ENCODE data around the gene UBL4B. TPM values are rescaled to one million over a fixed set of nuclear protein-coding genes. Genes with fewer than 3 reads are reported as not detected.

Gene UBL4B
- total RNA-seq, 1 donor from 2014 or later: 1.0 TPM

DNA sequence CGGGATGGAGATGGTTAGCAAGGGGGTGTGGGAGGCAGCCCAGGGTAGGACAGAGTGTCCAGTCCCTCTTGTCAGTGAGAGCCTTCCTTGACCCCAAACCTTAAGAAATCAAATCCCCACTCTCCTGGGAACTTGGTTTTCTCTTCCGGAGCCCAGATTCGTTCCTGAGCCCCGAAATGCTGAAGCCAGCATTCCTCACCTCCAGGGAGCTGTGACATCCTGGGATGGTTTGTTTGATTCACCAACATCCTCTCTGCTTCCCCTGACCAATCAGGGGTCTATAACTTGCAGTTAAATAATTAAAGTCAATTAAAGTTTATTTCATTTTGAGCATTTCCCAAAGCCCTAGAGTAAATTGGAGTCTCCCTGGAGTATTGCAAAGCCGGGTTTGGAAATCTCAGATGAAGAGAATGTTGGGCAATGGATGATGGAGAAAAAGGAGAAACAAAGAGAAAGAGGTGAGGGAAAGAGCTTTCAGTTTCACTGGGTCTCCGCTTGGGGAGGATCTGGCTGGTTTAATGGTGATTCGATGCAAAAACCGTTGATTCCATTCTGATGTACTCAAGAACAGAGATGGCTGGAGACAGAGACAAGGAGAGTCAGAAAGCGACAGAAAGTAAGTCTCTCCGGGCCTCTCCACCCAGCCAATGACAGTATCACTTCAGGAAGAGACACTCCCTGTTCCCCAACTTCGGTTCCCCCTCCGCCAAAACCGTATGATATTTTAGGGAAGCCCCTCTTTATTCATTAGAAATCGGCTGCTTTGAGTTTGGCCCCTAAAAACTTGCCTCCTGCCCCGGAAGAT is 29.0 kb upstream of the UBL4B start:
- TF ChIP-seq, protein P1, sequence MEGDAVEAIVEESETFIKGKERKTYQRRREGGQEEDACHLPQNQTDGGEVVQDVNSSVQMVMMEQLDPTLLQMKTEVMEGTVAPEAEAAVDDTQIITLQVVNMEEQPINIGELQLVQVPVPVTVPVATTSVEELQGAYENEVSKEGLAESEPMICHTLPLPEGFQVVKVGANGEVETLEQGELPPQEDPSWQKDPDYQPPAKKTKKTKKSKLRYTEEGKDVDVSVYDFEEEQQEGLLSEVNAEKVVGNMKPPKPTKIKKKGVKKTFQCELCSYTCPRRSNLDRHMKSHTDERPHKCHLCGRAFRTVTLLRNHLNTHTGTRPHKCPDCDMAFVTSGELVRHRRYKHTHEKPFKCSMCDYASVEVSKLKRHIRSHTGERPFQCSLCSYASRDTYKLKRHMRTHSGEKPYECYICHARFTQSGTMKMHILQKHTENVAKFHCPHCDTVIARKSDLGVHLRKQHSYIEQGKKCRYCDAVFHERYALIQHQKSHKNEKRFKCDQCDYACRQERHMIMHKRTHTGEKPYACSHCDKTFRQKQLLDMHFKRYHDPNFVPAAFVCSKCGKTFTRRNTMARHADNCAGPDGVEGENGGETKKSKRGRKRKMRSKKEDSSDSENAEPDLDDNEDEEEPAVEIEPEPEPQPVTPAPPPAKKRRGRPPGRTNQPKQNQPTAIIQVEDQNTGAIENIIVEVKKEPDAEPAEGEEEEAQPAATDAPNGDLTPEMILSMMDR (conservative IDR thresholded peaks at IDR 0.05): no peak
- H3K9me3 Mint-ChIP-seq: no peaks in the 10 kb centered on the region
- H3K27me3 Mint-ChIP-seq: peaks cover 89% of the 10 kb centered on the region
- H3K4me1 Mint-ChIP-seq (ENCODE audit: unreplicated experiment): peaks cover 25% of the 10 kb centered on the region
- no peak for DNase-seq (ENCODE audit: extremely low spot score, unreplicated experiment)
- peak overlapping the region; percentile 77 for H3K4me3 Mint-ChIP-seq
- H3K36me3 Mint-ChIP-seq: peaks cover 3% of the 10 kb centered on the region
- peak overlapping the region; percentile 25 for H3K27ac Mint-ChIP-seq

DNA sequence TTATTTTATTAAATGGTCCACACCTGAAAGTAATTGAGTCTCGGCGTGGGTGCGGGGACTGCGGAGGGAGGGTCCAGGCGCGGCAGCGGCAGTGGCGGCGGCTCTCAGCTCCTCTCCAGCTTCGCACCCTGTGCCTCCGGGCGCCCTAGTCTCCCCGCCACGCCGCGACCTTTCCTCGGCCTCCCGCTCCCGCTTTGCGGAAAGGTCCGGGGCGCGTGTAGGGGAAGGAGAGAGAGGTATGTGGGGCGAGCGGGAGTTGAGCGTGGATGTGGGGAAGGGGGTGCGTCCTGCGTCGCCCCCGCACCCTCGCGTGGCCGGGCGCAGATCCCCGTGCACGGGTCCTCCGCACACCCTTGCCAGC is 28.4 kb upstream of the UBL4B start:
- Mint-ChIP-seq H3K4me3 (peak overlapping the region; percentile 77), H3K27me3 (peaks cover 83% of the 10 kb centered on the region), H3K36me3 (peaks cover 3% of the 10 kb centered on the region), H3K27ac (peak overlapping the region; percentile 25), H3K9me3 (no peaks in the 10 kb centered on the region), H3K4me1 (ENCODE audit: unreplicated experiment) (peaks cover 25% of the 10 kb centered on the region)
- TF ChIP-seq, protein P1 (conservative IDR thresholded peaks at IDR 0.05): no peak
- no peak for DNase-seq (ENCODE audit: extremely low spot score, unreplicated experiment)

DNA sequence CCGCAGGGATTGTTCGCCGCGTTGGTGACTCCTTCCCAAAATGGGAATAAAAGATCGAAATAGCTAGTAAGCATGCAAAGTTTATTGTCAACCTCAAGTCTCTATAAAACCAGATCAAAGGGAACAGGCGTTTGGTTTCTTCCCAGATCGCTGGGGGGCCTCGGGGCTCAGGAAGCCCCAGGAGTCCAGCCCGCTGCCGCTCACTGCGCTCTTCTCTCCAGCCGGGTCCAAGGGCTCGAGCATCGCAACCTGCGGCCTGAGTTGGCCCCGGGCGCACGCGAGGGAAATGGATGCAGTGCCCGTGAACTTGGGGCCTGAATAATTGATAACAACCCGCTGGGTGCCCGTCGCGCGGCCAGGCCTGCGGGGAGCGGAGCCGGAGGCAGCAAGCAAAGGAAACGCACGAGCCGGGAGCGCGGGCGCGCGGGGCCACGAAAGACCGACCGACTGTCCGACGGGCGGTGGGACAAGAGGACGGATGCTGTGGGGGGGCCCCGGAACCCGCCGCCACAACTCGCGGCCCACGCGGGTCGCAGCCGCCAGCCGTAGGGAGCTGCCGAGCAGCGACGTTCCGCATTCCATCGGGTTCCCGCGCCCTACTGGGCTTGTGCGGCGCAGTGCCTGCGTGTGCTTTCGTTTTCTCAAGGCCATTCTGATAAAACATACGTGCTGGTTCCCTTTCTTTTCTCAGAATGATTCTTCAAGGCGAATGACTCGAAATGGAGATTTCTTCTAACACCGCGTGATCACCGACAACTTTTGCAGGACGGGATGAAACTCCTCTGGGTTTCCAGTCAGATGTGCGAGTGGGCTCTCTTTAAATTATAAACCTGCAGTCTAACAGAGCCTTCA is 27.8 kb upstream of the UBL4B start:
- H3K4me3 Mint-ChIP-seq: peak overlapping the region; percentile 77
- TF ChIP-seq, protein P1 (conservative IDR thresholded peaks at IDR 0.05): no peak
- H3K9me3 Mint-ChIP-seq: no peaks in the 10 kb centered on the region
- peaks cover 3% of the 10 kb centered on the region for H3K36me3 Mint-ChIP-seq
- no peak for DNase-seq (ENCODE audit: extremely low spot score, unreplicated experiment)
- H3K27ac Mint-ChIP-seq: peak overlapping the region; percentile 67
- H3K27me3 Mint-ChIP-seq: peaks cover 80% of the 10 kb centered on the region
- peaks cover 25% of the 10 kb centered on the region for H3K4me1 Mint-ChIP-seq (ENCODE audit: unreplicated experiment)

DNA sequence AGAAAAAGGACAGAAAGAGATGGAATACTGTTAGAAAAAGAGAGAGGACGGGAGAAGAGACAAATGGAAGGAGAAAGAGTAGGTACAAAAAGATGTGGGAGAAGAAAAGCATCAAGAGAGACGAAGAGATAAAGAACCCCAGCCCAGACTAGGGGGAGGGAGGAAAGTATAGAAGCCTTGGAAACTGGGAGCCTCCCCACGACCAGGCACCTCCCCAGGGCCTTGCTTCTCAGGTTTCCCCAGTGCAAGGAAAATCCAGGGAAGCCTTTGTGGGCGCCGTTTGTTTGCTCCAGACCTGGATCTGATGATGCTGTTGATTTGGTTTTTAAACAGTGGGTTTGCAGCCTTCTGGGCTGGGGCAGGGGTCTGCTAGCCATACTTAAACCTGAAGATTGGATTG is 26.6 kb upstream of the UBL4B start:
- no peak for DNase-seq (ENCODE audit: extremely low spot score, unreplicated experiment)
- Mint-ChIP-seq H3K4me3 (peak overlapping the region; percentile 4), H3K27ac (no peak overlapping the region)

DNA sequence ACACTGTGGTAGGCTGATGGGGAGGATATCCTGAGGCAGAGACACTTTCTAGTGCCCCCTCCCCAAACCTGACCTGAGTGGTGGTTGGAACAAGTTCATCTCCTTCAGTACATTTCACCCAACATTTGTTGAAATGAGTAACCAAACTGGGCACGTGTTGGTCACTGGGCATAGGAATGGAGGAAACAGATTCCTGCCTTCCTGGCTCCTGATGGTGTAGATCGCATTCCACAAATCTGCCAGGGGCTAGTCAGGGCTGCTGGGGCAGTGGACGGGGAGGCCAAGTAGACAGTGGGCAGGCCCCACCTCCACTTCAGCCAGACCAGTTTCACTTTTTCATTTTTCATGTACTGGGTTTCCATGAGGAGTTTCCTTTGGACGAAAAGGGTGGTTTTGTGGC is 25.3 kb upstream of the UBL4B start:
- peaks cover 75% of the 10 kb centered on the region for H3K27me3 Mint-ChIP-seq
- TF ChIP-seq, protein P1 (conservative IDR thresholded peaks at IDR 0.05): no peak
- peak overlapping the region; percentile 1 for H3K27ac Mint-ChIP-seq
- H3K9me3 Mint-ChIP-seq: no peaks in the 10 kb centered on the region
- no peak for DNase-seq (ENCODE audit: extremely low spot score, unreplicated experiment)
- no peak overlapping the region for H3K4me3 Mint-ChIP-seq
- H3K4me1 Mint-ChIP-seq (ENCODE audit: unreplicated experiment): peaks cover 30% of the 10 kb centered on the region
- peaks cover 3% of the 10 kb centered on the region for H3K36me3 Mint-ChIP-seq

More for the DNA sequence above, 26.6 kb upstream of the UBL4B start:
- Mint-ChIP-seq H3K27me3 (peaks cover 80% of the 10 kb centered on the region), H3K36me3 (peaks cover 3% of the 10 kb centered on the region), H3K9me3 (no peaks in the 10 kb centered on the region), H3K4me1 (ENCODE audit: unreplicated experiment) (peaks cover 25% of the 10 kb centered on the region)
- TF ChIP-seq, protein P1 (conservative IDR thresholded peaks at IDR 0.05): no peak

All from type B pancreatic cell (in vitro differentiated cells).